ENCODE measurements around the gene MTG1.
"Not testable (repeated sequence)": the region's sequence is repeated elsewhere in the genome, so short reads cannot be mapped to it uniquely, and the experiment has no call there.

Gene MTG1

DNA sequence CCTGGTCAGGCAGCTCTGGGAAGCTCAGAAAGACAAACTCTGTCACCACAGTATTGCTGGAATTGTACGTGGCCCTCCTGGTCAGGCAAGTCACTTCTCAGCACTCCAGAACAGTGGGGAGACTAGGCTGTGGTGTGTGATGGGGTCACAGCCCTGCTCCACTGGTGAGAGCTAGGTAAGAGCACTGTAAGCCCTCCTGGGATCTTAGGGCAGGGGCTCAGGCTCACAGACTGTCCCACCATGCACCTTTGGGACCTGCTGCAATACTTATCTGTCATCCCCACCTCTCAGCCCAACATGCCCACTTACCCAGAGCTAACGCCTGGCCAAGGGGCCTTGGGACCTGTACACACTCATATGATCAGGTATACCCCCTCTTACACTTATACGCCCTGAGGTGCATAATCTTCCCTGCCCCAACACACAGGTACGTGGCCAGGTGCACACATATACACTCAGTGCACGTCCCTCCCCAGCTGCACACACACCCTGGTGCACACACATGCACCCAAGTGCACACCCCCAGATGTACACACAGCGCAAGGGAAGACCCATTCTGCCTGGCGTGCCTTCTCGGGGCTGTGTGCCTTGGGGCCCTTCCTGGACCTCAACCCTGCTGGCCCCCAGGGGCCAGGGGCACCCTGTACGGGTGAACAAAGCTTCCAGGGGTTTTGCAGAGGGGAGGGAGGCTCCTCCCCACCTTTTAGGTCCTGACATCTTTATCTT lies 38.1 kb downstream of the MTG1 start:
- not testable (repeated sequence) for DNase-seq

DNA sequence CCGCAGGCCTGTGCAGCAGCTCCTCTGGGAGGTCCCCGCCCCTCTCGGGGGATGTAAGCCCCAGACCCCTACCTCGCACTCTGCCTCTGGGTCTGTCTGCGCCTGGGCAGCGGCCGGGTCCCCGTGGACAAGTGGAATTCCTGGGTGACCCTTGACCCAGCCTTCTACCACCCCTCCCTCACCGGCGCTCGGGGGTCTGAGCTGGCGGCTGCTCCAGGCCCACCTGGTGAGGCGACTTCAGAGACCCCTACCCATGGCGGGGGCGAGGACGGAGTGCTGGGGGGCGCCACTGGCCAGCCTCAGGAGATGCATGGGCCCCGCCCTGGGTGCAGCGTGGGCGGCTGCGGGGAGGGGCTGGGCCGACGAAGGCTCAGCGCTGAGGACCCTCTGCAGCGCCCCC lies 38.8 kb downstream of the MTG1 start:
- not testable (repeated sequence) for DNase-seq

DNA sequence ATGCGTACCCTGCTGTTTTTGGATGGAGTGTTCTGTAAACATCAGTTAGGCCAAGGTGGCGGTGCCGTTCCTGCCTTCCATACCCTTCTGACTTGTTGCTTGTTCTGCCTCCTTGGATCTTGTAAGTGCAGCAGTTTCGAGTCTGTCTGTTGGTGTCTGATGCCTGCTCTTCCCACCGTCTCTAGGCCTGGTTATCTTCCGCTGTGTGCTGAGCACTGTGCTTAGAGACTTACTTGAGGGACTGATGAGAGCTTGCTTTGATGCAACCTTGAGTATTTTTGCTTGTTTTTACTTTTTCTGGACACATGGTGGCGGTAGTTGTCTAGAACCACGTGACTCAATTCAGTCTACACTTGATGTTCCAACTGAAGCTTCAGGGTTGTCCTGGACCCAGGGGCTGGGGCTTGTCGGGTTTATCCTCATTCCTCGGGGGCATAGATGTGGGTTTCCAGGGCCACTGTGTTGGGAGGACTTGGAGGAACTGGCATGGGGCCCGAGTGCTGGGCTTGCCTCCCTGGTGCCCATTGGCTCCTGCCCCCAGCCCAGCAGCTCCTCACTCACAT lies 44.8 kb downstream of the MTG1 start:
- no peak for DNase-seq

DNA sequence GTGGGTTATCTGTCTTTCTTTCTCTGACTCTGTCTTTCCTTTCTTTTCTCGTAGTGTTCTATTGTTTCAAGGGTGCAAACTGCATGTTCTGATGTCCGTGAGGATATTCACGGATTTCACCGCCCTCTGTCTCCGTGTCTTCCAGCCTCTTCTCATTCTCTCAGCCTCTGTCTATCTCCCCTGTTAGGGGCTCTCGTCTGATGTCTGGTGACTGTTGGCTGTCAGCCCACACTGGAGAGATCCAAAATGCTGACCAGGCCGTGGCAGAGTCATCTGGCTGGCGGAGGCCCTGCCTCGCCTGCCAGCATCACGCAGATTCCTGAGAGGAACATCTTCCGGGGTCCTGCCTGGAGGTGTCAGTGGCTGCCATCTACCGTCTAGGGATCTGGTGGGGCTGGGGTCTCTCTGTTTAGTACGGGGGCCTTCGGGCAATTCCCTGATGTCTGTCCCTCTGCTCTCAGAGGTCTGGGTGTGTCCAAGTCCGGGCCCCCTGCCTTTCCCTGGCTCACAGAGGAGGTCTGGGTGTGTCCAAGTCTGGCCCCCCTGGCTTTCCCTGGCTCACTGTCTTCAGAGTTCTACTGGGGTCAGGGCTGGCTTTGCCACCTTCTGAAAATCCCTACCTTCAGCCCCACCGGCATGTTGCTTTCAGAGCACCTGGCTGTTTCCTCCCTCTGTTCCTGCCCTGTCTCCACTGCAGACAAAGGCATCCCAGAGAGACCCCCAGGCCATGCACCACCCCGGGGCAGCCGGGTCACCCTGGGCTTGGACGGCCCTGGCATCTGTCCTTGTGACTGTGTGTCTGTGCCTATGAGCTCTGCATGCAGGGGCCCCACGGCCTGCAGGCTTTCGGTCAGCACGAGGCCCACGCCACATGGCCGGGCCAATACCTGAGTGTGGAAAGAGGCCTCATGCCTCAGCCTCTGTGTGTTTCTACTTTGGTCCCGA lies 45.8 kb downstream of the MTG1 start:
- no peak for DNase-seq

DNA sequence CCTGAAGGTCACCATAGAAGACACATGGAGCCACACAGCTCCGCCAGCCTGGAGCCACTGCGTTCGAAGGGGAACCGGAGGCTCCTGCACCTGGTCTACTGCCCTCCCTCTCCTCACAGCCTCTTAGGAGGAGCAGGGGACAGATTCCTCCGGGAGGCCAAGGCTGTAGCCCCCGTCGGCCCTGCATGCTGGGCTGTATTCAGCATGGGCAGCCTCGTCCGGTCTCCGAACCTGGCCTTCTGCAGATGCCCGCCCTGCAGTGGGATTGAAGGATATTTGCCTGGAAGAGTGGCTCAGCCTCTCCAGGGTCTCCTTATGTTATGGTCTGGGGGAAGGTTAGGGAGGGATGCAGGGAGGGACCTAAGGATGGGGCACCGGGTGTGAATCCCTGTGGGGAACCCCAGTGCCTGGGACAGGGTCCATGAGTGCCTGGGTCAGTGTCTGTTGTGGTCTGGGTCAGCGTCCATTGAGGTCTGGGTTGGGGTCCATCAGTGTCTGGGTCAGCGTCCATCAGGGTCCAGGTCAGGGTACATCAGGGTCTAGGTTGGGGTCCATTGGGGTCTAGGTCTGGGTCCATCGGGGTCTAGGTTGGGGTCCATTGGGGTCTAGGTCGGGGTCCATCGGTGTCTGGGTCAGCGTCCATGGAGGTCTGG lies 46.8 kb downstream of the MTG1 start:
- DNase-seq, result peak; percentile 9

DNA sequence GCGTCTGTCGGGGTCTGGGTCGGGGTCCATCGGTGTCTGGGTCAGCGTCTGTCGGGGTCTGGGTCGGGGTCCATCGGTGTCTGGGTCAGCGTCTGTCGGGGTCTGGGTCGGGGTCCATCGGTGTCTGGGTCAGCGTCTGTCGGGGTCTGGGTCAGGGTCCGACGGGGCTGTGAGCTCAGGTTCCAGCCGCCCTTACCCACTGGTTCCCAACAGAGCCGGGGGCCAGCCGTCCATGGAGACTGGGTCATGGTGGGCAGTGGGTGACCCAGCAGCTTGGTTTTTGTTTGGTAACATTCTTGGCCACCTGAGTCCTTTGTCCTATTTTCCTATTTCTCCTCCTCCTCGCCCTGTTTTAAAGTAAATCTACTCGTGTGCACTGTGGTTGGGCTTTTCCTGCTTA lies 47.4 kb downstream of the MTG1 start:
- DNase-seq, result not testable (repeated sequence)

DNA sequence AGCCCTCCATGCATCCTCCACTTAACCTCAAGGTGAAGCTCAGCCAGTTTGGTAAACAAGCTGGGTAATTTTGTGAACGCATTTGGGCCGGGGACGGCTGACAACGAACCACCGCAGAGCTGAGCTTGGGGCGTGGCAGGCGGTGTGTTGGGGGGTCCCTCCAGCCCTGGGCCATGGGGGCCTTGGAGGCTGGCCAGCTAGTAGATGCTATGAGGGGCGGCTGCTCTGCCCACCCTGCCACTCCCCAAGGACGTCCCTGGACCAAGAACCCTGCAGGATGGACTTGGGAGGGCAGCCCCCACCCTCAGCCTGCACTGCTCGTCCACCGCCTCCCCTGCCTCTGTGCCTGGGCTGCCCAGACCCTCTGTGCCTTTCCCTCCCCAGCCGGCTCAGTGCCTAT lies 47.8 kb downstream of the MTG1 start:
- DNase-seq, result peak; percentile 8

DNA sequence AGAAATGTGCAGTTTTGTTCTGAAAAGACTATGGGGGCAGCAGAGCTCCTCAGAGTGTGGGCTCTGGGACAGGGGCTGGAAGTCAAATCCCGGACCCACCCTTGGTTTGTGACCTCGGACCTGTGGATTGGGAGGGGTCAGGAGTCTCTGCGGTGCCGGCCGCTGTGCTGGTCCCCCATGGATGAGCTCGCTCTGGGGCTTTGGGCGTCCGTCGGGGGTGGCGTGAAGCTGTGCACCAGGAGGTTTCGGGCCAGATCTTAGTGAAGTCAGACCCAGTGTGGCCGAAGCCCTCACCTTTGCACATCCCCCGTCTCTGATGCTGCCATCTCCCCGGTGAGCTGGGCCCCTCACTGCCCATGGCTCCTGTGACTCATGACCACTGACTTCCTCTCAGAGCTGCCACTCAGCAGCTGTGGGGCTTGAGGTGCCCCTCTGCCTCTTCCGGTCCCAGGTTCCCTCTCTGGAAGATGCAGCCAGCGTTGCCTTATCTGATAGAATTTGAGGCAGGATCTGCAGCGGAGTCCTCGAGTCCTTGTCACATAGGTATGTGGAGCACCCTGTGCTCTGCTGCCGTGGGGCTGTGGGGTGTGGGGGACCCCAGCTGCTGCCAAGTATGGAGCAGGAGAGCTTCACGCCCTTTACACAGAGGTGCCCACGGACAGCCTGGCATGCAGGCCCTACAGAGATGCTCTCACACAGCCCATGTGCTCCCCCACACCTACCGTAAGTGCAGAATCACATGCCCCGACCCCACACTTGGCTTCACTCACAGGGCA lies 48.4 kb downstream of the MTG1 start:
- DNase-seq, result peak; percentile 23

DNA sequence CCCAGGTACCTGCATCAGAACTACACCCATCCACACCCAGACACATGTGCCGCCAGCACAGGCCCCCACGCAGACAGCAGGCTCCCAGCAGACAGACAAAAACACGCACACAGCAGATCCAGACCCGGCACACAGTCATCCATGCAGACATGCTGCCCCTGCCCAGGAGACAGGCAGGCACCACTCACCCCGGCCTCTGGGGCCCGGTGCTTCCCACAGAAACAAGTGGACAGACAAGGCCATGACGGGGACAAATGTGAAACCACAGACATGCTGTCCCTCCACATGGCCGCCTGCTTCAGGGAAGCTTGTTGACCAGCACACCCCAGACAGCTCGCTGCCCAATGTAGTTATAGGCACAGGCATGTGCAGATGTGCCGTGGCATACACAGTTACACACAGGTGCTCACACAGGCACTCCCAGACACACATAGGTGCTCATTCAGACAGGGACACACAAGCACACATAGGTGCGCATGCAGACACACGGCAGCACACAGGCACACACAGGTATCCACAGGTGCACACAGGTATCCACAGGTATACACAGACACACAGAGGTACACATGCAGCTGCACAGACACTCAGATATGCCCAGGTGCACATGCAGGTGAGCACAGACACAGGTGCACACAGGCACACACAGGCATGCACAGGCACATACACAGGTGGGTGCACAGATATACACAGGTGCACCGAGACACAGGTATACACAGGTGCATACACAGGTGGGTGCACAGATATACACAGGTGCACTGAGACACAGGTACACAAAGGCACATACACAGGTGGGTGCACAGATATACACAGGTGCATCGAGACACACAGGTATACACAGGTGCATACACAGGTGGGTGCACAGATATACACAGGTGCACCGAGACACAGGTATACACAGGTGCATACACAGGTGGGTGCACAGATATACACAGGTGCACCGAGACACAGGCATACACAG lies 49.3 kb downstream of the MTG1 start:
- DNase-seq, result peak; percentile 21

DNA sequence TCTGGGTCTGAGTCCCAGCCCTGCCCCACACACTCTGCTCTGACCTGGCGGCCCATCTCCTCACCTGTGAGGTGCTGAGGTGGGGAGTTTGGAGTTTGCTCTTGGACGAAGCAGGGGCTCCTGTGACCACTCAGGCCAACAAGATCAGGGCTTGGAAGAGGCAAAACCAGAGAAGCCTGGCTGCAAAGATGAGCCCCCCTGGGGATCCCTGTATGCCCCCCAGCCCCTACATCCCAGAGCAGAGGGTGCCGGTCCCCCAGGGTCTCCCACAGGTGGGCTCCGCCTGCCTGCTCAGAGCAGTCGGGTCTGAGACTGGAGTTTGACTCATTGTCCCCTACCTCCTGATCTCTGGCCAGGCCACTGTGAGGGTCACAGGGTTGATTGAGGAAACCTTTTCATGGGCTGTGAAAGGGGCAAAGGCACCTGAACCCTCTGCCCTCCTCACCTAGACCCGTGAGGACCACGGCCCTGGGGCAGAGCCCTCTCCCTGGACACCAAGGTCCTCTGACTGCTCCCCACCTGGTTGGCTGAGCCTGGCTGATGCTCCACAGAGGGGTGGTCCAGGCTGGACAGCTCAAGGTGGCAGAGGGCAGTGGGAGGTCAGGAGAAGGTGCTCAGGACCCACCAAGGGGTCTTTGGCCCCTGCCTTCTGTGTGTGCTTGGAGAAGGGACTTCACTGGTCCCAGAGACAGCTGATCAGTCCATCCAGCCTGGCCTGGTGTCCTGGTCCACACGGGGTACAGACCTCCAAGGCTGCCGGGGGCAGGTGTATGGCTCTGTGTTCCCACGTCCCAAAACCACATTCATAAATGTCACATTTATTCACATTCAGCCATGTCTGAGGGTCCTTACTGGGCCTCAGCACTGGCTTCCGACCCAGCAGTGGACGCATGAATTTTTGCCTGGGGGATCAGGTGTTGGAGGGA lies 50.6 kb downstream of the MTG1 start:
- peak; percentile 12 for DNase-seq

DNA sequence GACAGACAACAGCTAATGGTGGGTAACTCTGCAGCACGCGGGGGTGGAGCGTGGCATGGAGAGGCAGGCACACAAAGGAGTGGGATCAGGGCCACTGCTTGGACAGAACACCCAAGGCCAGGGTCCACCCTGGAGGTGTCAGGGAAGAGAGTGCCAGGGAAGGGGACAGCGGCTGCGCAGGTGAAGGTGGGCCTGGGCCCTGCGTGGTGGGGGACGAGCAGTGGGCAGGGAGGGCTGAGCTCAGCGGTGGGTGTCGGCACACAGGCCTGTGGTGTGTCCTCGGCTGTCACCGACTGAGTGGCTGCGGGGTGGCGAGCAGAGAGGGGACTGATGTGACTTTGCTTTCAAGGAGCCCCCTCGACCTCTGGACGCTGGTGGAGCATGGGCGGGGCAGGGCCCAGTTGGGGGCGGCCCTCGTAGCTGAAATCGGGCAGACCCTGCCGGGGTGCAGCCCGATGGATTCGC lies 51.3 kb downstream of the MTG1 start:
- peak; percentile 20 for DNase-seq

DNA sequence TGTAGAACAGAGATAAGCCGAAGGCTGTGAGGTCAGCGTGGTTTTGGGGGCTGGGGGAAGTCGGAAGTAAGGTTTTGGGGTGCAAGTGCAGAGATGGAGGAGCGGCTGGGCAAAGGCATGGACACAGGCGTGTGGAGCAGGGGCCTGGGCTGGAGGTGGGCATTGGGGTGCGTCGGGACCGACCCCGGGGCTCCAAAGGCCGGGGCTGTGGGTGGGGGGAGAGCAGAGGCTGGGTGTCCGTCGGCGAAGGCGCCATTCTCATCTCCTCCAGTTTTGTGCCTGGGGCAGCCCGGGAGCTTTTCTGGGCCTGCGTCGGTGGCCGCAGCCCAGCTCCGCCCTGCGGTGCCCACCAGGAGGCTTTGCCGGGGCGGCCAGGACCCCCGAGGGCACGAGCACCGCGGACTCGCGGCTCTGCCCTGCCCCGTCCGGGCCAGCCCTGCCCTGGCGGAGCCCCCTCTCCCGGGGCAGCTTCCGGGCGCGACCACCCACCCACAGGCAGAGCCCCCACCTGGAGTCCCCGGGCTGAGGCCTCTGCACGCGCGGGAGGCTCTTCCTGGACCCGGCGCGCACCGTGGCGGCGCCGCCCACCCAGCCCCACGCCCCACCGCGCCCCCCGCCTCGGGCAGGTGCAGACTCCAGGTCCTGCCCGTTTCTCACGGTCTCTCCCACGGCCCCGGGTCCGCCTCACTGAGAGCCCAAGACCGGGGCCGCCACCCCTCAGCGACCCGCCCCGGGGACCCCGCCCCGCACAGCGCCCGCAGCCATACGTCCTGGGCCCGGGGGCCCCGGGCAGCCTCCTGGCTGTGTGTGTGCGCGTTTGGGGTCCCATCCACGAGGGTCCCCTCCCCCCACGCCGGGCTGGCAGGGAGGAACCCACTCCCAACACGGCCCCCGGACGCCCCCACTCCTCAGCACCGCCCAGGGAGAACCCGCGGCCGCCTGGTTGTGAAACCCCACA lies 52.1 kb downstream of the MTG1 start:
- peak; percentile 21 for DNase-seq

DNA sequence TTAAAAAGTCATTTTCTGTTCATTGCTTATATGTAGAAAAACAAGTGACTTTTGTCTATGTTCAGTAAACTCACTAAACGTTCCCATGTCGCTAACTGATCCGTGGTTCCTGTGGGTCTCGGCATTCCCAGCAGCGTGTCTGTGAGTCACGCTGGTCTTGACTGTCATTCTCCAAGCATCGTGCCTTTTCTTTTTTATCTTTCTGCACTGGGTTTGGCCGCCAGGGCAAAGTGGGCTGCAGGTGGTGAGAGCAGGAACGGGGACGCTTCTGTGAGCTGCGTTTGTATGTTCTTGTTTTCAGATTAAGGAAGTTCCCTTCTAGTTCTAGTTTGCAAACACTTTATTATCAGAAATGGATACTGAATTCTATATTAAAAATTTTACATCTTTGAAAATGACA lies 53.0 kb downstream of the MTG1 start:
- DNase-seq, result peak; percentile 23

DNA sequence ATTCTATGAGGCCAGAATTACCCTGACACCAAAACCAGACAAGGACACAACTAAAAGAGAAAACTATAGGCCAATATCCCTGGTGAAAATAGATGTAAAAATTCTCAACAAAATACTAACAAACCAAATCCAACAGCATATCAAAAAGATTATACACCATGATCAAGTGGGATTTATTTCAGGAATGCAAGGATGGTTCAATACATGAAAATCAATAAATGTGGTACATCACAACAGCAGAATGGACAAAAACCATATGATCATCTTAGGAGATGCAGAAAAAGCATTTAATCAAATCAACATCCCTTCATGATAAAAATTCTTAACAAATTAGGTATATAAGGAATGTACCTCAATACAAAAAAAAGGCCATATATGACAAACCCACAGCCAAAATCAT lies 54.2 kb downstream of the MTG1 start:
- DNase-seq, result no peak

DNA sequence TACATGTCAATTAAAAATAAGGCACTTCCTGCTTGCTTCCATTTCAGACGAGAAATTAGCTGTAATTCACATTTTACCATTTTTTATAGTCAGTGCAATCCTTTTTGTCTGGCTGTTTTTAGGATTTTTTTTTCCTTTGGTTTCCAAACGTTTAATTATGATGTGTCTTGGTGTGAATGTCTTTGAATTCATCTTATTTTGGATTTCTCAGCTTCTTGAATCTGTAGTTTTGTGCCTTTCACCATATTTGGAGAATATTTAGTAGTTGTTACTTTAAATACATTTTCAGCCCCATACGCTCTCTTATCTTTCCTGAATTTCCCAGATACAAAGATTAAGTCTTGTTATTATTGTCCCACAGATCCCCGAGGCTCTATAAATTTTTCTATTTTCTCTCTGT lies 57.4 kb downstream of the MTG1 start:
- no peak for DNase-seq

DNA sequence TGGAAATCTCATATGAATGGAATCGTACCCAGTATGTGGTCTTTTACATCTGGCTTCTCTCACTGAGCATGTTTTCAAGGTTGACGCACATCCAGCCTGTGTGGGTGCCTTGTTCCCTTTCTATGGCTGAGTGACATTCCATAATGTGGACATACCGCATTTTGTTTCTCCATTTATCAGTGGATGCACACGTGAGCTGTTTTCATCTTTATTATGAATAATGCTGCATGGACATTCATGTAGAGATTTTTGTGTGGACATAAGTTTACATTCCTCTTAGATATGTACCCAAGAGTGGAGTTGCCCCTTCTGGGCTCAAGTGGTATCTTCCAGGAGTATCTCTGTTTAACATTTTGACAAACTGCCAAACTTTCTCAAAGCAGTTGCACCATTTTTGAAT lies 58.5 kb downstream of the MTG1 start:
- peak; percentile 10 for DNase-seq

DNA sequence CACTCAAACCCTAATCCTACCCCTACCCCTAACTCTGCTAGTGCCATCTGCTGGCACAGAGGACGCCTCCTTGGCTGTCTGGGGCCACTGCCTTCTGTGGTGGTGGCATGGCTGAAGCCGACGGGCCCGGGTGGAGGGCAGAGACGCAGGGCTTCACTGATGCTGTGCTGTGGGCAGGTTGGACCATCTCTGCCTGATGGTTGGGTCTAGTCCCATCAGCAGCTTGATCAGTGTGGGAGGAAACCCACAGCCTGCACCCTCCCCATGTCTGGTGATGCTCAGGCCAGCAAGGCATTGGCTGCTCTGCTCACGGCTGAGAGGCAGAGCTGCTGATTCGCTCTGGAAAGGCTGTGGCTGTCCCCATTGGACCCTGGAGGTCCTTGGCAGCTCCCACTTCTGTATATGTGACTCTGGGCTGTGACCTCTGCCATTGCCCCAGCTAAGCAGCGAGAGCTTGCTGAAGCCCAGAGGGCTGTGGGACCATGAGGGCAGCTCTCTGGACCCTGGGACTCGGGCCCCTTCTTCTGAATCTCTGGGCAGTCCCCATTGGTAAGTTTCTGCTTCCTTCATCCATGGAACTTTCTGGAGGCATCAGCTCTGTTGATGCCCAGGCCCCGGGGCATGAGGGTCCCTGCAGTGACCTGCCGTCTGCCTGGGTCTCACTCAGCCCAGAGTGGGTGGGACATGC lies 59.7 kb downstream of the MTG1 start, which contains the start of gene SCART1:
Gene SCART1 (plus strand): TSS at position 430 of the 688 bp plus-strand sequence. CDS start 53 bp downstream, at position 483.
- DNase-seq, result no peak
